AG04450 (cell line): Measurements from ENCODE around the gene CCDC183. TPM values are rescaled to one million over a fixed set of nuclear protein-coding genes. Genes with fewer than 3 reads are reported as not detected.

Experiments used
- CTCF ChIA-PET: fragments of 300-600, 350-600 bp; formaldehyde crosslinking; extraction: SDS; loops from one replicate; lab custom pipeline; 2022; ENCODE audit warnings: antibody characterized with exemption, inconsistent platforms; lab: Charles Lee
- POLR2A ChIA-PET: fragments of 350-600 bp; formaldehyde crosslinking; extraction: SDS; loops from one replicate; lab custom pipeline; 2021; ENCODE audit warnings: antibody characterized with exemption, inconsistent platforms; lab: Yijun Ruan, JAX
- DNase-seq: peaks from one replicate; pipeline ENCODE4 v3.0.0-alpha.2; 2011; ENCODE audit warnings: low read depth, low spot score
- H3K27ac ChIP-seq: one replicate; pipeline ENCODE4 v1.5.1; 2012; ENCODE audit warnings: low read depth, low read length, control low read depth
- H3K27me3 ChIP-seq: one replicate; pipeline ENCODE4 v1.6.0; 2012; ENCODE audit warnings: low read length; ENCODE audit not compliant: control insufficient read depth, insufficient read depth
- H3K4me3 ChIP-seq: 2 replicates; pipeline ENCODE4 v1.5.1; 2011; ENCODE audit warnings: mild to moderate bottlenecking, low read depth, low read length, control low read depth
- H3K9me3 ChIP-seq: 2 replicates; pipeline ENCODE4 v1.5.1; 2012; ENCODE audit warnings: low read length; ENCODE audit not compliant: control insufficient read depth, insufficient read depth
- polyA plus RNA-seq: library from polyadenylated mRNA; depleted of rRNA; stranded (reverse); fragments of >200 nt; gene quantifications from 2 replicates; pipeline ENCODE4 v1.2.3, GENCODE V29; 2011
- TF ChIP-seq, protein P1 (sequence below): IDR thresholded peaks from 2 replicates; pipeline ENCODE4 v1.5.1; 2011; ENCODE audit warnings: low read depth, low read length, control low read depth, inconsistent platforms

The CCDC183 gene
- polyA plus RNA-seq, 1 experiment = 0.21 TPM

- TF ChIP-seq, protein P1, sequence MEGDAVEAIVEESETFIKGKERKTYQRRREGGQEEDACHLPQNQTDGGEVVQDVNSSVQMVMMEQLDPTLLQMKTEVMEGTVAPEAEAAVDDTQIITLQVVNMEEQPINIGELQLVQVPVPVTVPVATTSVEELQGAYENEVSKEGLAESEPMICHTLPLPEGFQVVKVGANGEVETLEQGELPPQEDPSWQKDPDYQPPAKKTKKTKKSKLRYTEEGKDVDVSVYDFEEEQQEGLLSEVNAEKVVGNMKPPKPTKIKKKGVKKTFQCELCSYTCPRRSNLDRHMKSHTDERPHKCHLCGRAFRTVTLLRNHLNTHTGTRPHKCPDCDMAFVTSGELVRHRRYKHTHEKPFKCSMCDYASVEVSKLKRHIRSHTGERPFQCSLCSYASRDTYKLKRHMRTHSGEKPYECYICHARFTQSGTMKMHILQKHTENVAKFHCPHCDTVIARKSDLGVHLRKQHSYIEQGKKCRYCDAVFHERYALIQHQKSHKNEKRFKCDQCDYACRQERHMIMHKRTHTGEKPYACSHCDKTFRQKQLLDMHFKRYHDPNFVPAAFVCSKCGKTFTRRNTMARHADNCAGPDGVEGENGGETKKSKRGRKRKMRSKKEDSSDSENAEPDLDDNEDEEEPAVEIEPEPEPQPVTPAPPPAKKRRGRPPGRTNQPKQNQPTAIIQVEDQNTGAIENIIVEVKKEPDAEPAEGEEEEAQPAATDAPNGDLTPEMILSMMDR = no peak
- no peak overlapping the region for H3K4me3 ChIP-seq
- peaks cover 37% of the 10 kb centered on the region for H3K9me3 ChIP-seq
- DNase-seq = no peak
- CTCF ChIA-PET = no interaction called here
- POLR2A ChIA-PET = no interaction called here
- H3K27me3 ChIP-seq = peaks cover 6% of the 10 kb centered on the region
- H3K27ac ChIP-seq = no peak overlapping the region
Observed at GRCh38 chr9:136757328-136757727, 38.8 kb upstream of the CCDC183 start.

- TF ChIP-seq, protein P1 = no peak
- Histone ChIP-seq H3K27me3 (peaks cover 6% of the 10 kb centered on the region), H3K27ac (no peak overlapping the region), H3K9me3 (peaks cover 37% of the 10 kb centered on the region), H3K4me3 (no peak overlapping the region)
- no peak for DNase-seq
- ChIA-PET POLR2A (no interaction called here), CTCF (no interaction called here)
Observed at GRCh38 chr9:136757751-136758140, 38.4 kb upstream of the CCDC183 start.

DNA sequence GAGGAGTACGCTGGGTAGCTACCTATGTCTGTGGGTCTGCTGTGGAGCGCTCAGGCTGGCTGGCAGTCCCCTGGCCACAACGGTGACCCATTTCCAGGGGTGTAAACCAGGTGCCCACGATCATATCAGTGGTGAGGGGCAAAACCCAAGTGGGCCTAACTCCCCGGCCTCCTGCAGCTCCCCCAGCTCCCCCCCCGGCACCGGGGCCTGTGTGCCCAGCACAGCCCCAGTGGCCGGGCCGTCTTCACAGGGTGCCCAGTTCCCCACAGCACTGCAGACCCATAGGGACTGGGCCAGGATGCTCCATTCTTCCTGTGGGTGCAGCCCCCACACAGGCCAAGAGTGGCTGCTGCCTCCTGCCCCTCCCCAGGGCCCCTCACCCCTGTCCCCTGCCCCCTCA is 37.1 kb upstream of the CCDC183 start:
- Histone ChIP-seq H3K27me3 (peaks cover 8% of the 10 kb centered on the region), H3K4me3 (no peak overlapping the region), H3K27ac (no peak overlapping the region), H3K9me3 (peaks cover 29% of the 10 kb centered on the region)
- TF ChIP-seq, protein P1 = no peak
- DNase-seq = no peak
- ChIA-PET POLR2A (no interaction called here), CTCF (interaction anchor here (0.7 to 1.0 kb wide), 3 partner anchors 10 to 259 kb away, joined by 3 to 4 read pairs (median 4); no protein-coding TSS in a partner anchor)

GRCh38 chr9:136759436-136760325 is 36.5 kb upstream of the CCDC183 start:
- TF ChIP-seq, protein P1 = no peak
- Histone ChIP-seq H3K27me3 (peaks cover 12% of the 10 kb centered on the region), H3K27ac (no peak overlapping the region), H3K9me3 (peaks cover 29% of the 10 kb centered on the region), H3K4me3 (no peak overlapping the region)
- no peak for DNase-seq
- ChIA-PET POLR2A (no interaction called here), CTCF (interaction anchor here (0.9 to 1.4 kb wide), 5 partner anchors 8 to 30 kb away, joined by 3 to 11 read pairs (median 3); no protein-coding TSS in a partner anchor)

DNA sequence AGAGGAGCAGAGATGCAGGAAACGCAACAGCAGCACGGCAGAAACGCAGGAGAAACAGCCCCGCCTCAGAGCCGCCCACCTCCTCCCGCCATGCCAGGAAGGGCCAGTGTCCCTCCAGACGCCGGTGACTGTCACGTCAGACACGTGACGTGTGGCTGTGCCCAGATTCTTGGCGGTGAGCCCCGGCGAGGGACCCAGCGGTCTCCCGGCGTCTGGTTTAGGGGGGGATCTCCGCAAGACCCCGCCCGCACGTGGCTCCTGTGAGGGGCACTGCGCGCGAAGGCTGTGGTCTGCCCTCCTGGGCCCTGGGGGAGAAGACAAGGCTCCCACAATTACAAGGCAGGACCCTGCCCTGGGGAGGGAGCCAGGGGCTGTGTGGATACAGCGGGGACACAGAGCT is 35.7 kb upstream of the CCDC183 start:
- Histone ChIP-seq H3K9me3 (peaks cover 22% of the 10 kb centered on the region), H3K4me3 (no peak overlapping the region), H3K27ac (no peak overlapping the region), H3K27me3 (peaks cover 12% of the 10 kb centered on the region)
- ChIA-PET CTCF (interaction anchor here (0.9 to 1.4 kb wide), 4 partner anchors 9 to 31 kb away, joined by 3 to 11 read pairs (median 3); no protein-coding TSS in a partner anchor), POLR2A (interaction anchor here (1.7 kb wide), 1 partner anchor 32 kb away, joined by 6 read pairs; no protein-coding TSS in a partner anchor)
- no peak for DNase-seq
- TF ChIP-seq, protein P1 = no peak
